Measurements from ENCODE around the gene FAM200B. TPM values are rescaled to one million over a fixed set of nuclear protein-coding genes. Genes with fewer than 3 reads are reported as not detected.

FAM200B gene
- total RNA-seq, 1 donor: 31.8 TPM

- Histone ChIP-seq H3K36me3 (ENCODE audit: insufficient read depth, low read length) (no peaks in the 10 kb centered on the region), H3K27me3 (ENCODE audit: insufficient read depth, low read length) (no peaks in the 10 kb centered on the region), H3K27ac (ENCODE audit: low read depth, low read length) (no peak overlapping the region), H4K20me1 (ENCODE audit: insufficient read depth, low read length) (no peaks in the 10 kb centered on the region), H3K9me3 (ENCODE audit: low read depth, low read length) (no peaks in the 10 kb centered on the region), H3K4me2 (ENCODE audit: insufficient read depth, low read length) (no peak overlapping the region), H3K4me1 (ENCODE audit: insufficient read depth, low read length) (peaks cover 11% of the 10 kb centered on the region), H3K4me3 (ENCODE audit: insufficient read depth, low read length) (no peak overlapping the region), H2AFZ (ENCODE audit: low read length) (no peak overlapping the region), H3K79me2 (ENCODE audit: insufficient read depth, low read length) (peaks cover 85% of the 10 kb centered on the region)
- TF ChIP-seq CTCF (IDR thresholded peaks at IDR 0.05; ENCODE audit: extremely low read depth, low read depth, low read length): no peak
- DNase-seq (ENCODE audit: insufficient read length, low spot score, missing footprints): no peak
These were observed 7.6 kb upstream of the FAM200B start for GRCh38 chr4:15674046-15674445.

GRCh38 chr4:15674926-15675325 lies 6.7 kb upstream of the FAM200B start:
- Histone ChIP-seq H4K20me1 (ENCODE audit: insufficient read depth, low read length) (no peaks in the 10 kb centered on the region), H3K79me2 (ENCODE audit: insufficient read depth, low read length) (peaks cover 91% of the 10 kb centered on the region), H3K36me3 (ENCODE audit: insufficient read depth, low read length) (no peaks in the 10 kb centered on the region), H3K4me1 (ENCODE audit: insufficient read depth, low read length) (peaks cover 17% of the 10 kb centered on the region), H3K9me3 (ENCODE audit: low read depth, low read length) (no peaks in the 10 kb centered on the region), H3K4me2 (ENCODE audit: insufficient read depth, low read length) (no peak overlapping the region), H3K27ac (ENCODE audit: low read depth, low read length) (no peak overlapping the region), H2AFZ (ENCODE audit: low read length) (no peak overlapping the region), H3K4me3 (ENCODE audit: insufficient read depth, low read length) (no peak overlapping the region), H3K27me3 (ENCODE audit: insufficient read depth, low read length) (no peaks in the 10 kb centered on the region)
- no peak for DNase-seq (ENCODE audit: insufficient read length, low spot score, missing footprints)
- TF ChIP-seq CTCF (IDR thresholded peaks at IDR 0.05; ENCODE audit: extremely low read depth, low read depth, low read length): no peak

- no peak overlapping the region for H3K4me3 ChIP-seq (ENCODE audit: insufficient read depth, low read length)
- H3K9me3 ChIP-seq (ENCODE audit: low read depth, low read length): no peaks in the 10 kb centered on the region
- no peak overlapping the region for H3K4me2 ChIP-seq (ENCODE audit: insufficient read depth, low read length)
- no peak overlapping the region for H2AFZ ChIP-seq (ENCODE audit: low read length)
- H3K79me2 ChIP-seq (ENCODE audit: insufficient read depth, low read length): peaks cover 91% of the 10 kb centered on the region
- no peak overlapping the region for H3K27ac ChIP-seq (ENCODE audit: low read depth, low read length)
- H3K27me3 ChIP-seq (ENCODE audit: insufficient read depth, low read length): no peaks in the 10 kb centered on the region
- H4K20me1 ChIP-seq (ENCODE audit: insufficient read depth, low read length): no peaks in the 10 kb centered on the region
- no peak for DNase-seq (ENCODE audit: insufficient read length, low spot score, missing footprints)
- H3K4me1 ChIP-seq (ENCODE audit: insufficient read depth, low read length): peaks cover 21% of the 10 kb centered on the region
- no peaks in the 10 kb centered on the region for H3K36me3 ChIP-seq (ENCODE audit: insufficient read depth, low read length)
- TF ChIP-seq CTCF (IDR thresholded peaks at IDR 0.05; ENCODE audit: extremely low read depth, low read depth, low read length): no peak
These were observed 6.3 kb upstream of the FAM200B start for GRCh38 chr4:15675356-15675755.

GRCh38 chr4:15676039-15676438 lies 5.6 kb upstream of the FAM200B start:
- H3K27me3 ChIP-seq (ENCODE audit: insufficient read depth, low read length): no peaks in the 10 kb centered on the region
- H3K9me3 ChIP-seq (ENCODE audit: low read depth, low read length): no peaks in the 10 kb centered on the region
- no peaks in the 10 kb centered on the region for H3K36me3 ChIP-seq (ENCODE audit: insufficient read depth, low read length)
- H4K20me1 ChIP-seq (ENCODE audit: insufficient read depth, low read length): no peaks in the 10 kb centered on the region
- H3K79me2 ChIP-seq (ENCODE audit: insufficient read depth, low read length): peaks cover 93% of the 10 kb centered on the region
- peaks cover 21% of the 10 kb centered on the region for H3K4me1 ChIP-seq (ENCODE audit: insufficient read depth, low read length)
- H3K4me3 ChIP-seq (ENCODE audit: insufficient read depth, low read length): no peak overlapping the region
- no peak for DNase-seq (ENCODE audit: insufficient read length, low spot score, missing footprints)
- no peak overlapping the region for H3K27ac ChIP-seq (ENCODE audit: low read depth, low read length)
- H2AFZ ChIP-seq (ENCODE audit: low read length): no peak overlapping the region
- no peak overlapping the region for H3K4me2 ChIP-seq (ENCODE audit: insufficient read depth, low read length)
- no peak for TF ChIP-seq CTCF (IDR thresholded peaks at IDR 0.05; ENCODE audit: extremely low read depth, low read depth, low read length)

Measured in osteoblast (primary cell).